ENCODE measurements around the gene LCT. TPM values are rescaled to one million over a fixed set of nuclear protein-coding genes. Genes with fewer than 3 reads are reported as not detected.

LCT gene
- total RNA-seq, 1 experiment from 2014 or later, result not detected

- Histone ChIP-seq H3K27ac (ENCODE audit: low read length) (no peak overlapping the region), H3K79me2 (ENCODE audit: low read length) (no peaks in the 10 kb centered on the region), H3K9me3 (ENCODE audit: low read length) (no peaks in the 10 kb centered on the region), H3K9ac (ENCODE audit: low read length) (no peak overlapping the region), H3K4me1 (ENCODE audit: insufficient read depth, low read length) (no peaks in the 10 kb centered on the region), H3K9me2 (replicated peaks; ENCODE audit: low read length) (no peaks in the 10 kb centered on the region), H3K27me3 (ENCODE audit: low read length) (no peaks in the 10 kb centered on the region), H3K4me3 (ENCODE audit: low read length) (no peak overlapping the region), H4K20me1 (ENCODE audit: low read length) (no peaks in the 10 kb centered on the region), H3K36me3 (ENCODE audit: low read depth, low read length) (no peaks in the 10 kb centered on the region), H2AFZ (ENCODE audit: low read length) (no peak overlapping the region), H3K4me2 (ENCODE audit: low read length) (no peak overlapping the region), H3F3A (ENCODE audit: low read length, unreplicated experiment) (no peaks in the 10 kb centered on the region)
- DNase-seq, result peak; percentile 34
- ChIA-PET POLR2A (ENCODE audit: unreplicated experiment) (no interaction called here), CTCF (interaction anchor here (0.5 kb wide), 1 partner anchor 570 kb away, joined by 7 read pairs; no protein-coding TSS in a partner anchor)
- intact Hi-C loops (cut with micrococcal nuclease), result no loop called here
- no peak for ATAC-seq
- no TSS peak for BruUV-seq (replicated peaks)
- TF ChIP-seq CTCF (conservative IDR thresholded peaks at IDR 0.05; ENCODE audit: low read depth, low read length), result peak; percentile 43; the same call in 1 of the 2 replicates
- no peak for TF ChIP-seq EZH2 (IDR thresholded peaks at IDR 0.05; ENCODE audit: low read length, unreplicated experiment)
Observed at GRCh38 chr2:135798762-135799161, 38.2 kb downstream of the LCT start.

GRCh38 chr2:135798275-135798705 is 38.7 kb downstream of the LCT start:
- H3K79me2 ChIP-seq (ENCODE audit: low read length), result no peaks in the 10 kb centered on the region
- H3K9me3 ChIP-seq (ENCODE audit: low read length), result no peaks in the 10 kb centered on the region
- no peaks in the 10 kb centered on the region for H3K4me1 ChIP-seq (ENCODE audit: insufficient read depth, low read length)
- BruUV-seq (replicated peaks), result no TSS peak
- no peak for TF ChIP-seq EZH2 (IDR thresholded peaks at IDR 0.05; ENCODE audit: low read length, unreplicated experiment)
- no peak for TF ChIP-seq EZH2phosphoT487 (IDR thresholded peaks at IDR 0.05; ENCODE audit: borderline replicate concordance, low read length)
- no peak for TF ChIP-seq CTCF (conservative IDR thresholded peaks at IDR 0.05; ENCODE audit: low read depth, low read length)
- no peak overlapping the region for H3K9ac ChIP-seq (ENCODE audit: low read length)
- ChIA-PET CTCF (interaction anchor here (0.5 to 1.1 kb wide), 5 partner anchors 53 to 809 kb away, joined by 3 to 7 read pairs (median 4); no protein-coding TSS in a partner anchor), POLR2A (ENCODE audit: unreplicated experiment) (no interaction called here)
- no peaks in the 10 kb centered on the region for H3K36me3 ChIP-seq (ENCODE audit: low read depth, low read length)
- H3K27me3 ChIP-seq (ENCODE audit: low read length), result no peaks in the 10 kb centered on the region
- H3K4me3 ChIP-seq (ENCODE audit: low read length), result no peak overlapping the region
- H4K20me1 ChIP-seq (ENCODE audit: low read length), result no peaks in the 10 kb centered on the region
- H3K27ac ChIP-seq (ENCODE audit: low read length), result no peak overlapping the region
- no peaks in the 10 kb centered on the region for H3K9me2 ChIP-seq (replicated peaks; ENCODE audit: low read length)
- intact Hi-C loops (cut with micrococcal nuclease), result no loop called here
- ATAC-seq, result 0 out of 2 replicates have a peak, but pooled peaks have one; percentile 9
- no peak for DNase-seq
- no peaks in the 10 kb centered on the region for H3F3A ChIP-seq (ENCODE audit: low read length, unreplicated experiment)
- no peak overlapping the region for H2AFZ ChIP-seq (ENCODE audit: low read length)
- H3K4me2 ChIP-seq (ENCODE audit: low read length), result no peak overlapping the region

GRCh38 chr2:135797497-135798274 is 39.3 kb downstream of the LCT start:
- Histone ChIP-seq H3K9ac (ENCODE audit: low read length) (no peak overlapping the region), H2AFZ (ENCODE audit: low read length) (peak overlapping the region; percentile 47; the same call in 1 of the 2 replicates), H3K4me2 (ENCODE audit: low read length) (no peak overlapping the region), H3K9me3 (ENCODE audit: low read length) (no peaks in the 10 kb centered on the region), H3K9me2 (replicated peaks; ENCODE audit: low read length) (no peaks in the 10 kb centered on the region), H3K27me3 (ENCODE audit: low read length) (no peaks in the 10 kb centered on the region), H3K79me2 (ENCODE audit: low read length) (no peaks in the 10 kb centered on the region), H3K36me3 (ENCODE audit: low read depth, low read length) (no peaks in the 10 kb centered on the region), H4K20me1 (ENCODE audit: low read length) (no peaks in the 10 kb centered on the region), H3K4me3 (ENCODE audit: low read length) (no peak overlapping the region), H3K27ac (ENCODE audit: low read length) (no peak overlapping the region), H3F3A (ENCODE audit: low read length, unreplicated experiment) (no peaks in the 10 kb centered on the region), H3K4me1 (ENCODE audit: insufficient read depth, low read length) (no peaks in the 10 kb centered on the region)
- ATAC-seq, result peak; percentile 94
- POLR2A ChIA-PET (ENCODE audit: unreplicated experiment), result no interaction called here
- DNase-seq, result peak; percentile 79
- TF ChIP-seq CTCF (conservative IDR thresholded peaks at IDR 0.05; ENCODE audit: low read depth, low read length) (peak; percentile 95), EZH2 (IDR thresholded peaks at IDR 0.05; ENCODE audit: low read length, unreplicated experiment) (no peak)
- intact Hi-C loops (cut with micrococcal nuclease), result loop anchor here (1.0 kb wide), 1 partner anchor 808 kb away; no protein-coding TSS in a partner anchor
- CTCF ChIA-PET, result interaction anchor here (0.5 to 1.1 kb wide), 6 partner anchors 53 to 809 kb away, joined by 3 to 7 read pairs (median 4); no protein-coding TSS in a partner anchor
- no TSS peak for BruUV-seq (replicated peaks)
